Astrocyte of the cerebellum (primary cell): Measurements from ENCODE around the gene CPXM2.

Experiments used
- DNase-seq: peaks from one replicate; pipeline ENCODE4 v3.0.0-alpha.2; 2011; ENCODE audit warnings: low read depth
- H3K4me3 ChIP-seq: 2 replicates; pipeline ENCODE4 v1.5.1; 2011; ENCODE audit warnings: mild to moderate bottlenecking, low read depth, low read length, moderate library complexity
- CTCF ChIP-seq: IDR thresholded peaks from 2 replicates; pipeline ENCODE4 v1.5.1; 2012; ENCODE audit warnings: low read length, low read depth, moderate library complexity, mild to moderate bottlenecking; ENCODE audit errors: missing control alignments
- in situ Hi-C: cut with HindIII; loops from 2 replicates; pipeline ENCODE4 v1.10.0; 2017; ENCODE audit warnings: low sequenced_read_pairs

Gene CPXM2

GRCh38 chr10:123778719-123779517 is 112.7 kb downstream of the CPXM2 start:
- TF ChIP-seq CTCF, result no peak
- no peak for DNase-seq
- in situ Hi-C loops, result no loop called here
- H3K4me3 ChIP-seq, result no peak overlapping the region

GRCh38 chr10:123777881-123778280 is 113.7 kb downstream of the CPXM2 start:
- DNase-seq, result no peak
- no peak overlapping the region for H3K4me3 ChIP-seq
- no peak for TF ChIP-seq CTCF
- in situ Hi-C loops, result no loop called here

DNA sequence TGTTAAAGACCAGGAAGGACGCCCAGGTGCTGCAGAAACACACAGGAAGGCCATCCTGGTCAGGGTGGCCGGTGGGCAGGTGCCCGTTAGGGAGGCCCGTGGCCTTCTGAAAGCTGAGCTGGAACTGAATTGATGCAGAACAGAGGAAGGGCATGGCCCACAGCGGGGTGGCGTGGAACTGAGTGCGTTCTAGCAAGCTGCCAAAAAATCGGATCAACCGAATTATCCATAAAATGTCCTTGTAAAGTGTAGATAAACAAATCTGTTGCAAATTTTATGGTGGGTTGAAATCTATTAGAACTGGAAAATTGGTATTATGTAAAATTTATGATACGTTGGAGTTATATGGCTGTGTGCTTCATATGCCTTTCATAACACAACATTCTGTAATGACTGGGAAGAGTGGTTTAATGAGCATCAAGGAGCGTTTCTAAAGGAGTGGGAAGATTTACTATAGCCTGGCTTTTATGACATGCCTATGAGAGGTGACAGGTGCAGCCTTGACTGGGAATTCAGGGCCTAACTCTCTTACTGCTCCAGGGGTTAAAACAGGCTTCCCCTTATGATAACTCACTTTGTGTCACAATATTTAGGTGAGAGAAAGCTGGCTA is 117.4 kb downstream of the CPXM2 start:
- no peak overlapping the region for H3K4me3 ChIP-seq
- no peak for DNase-seq
- no peak for TF ChIP-seq CTCF
- in situ Hi-C loops, result no loop called here

- no peak for DNase-seq
- H3K4me3 ChIP-seq, result no peak overlapping the region
- no peak for TF ChIP-seq CTCF
- in situ Hi-C loops, result no loop called here
Measured at GRCh38 chr10:123772645-123773508, 118.7 kb downstream of the CPXM2 start.

DNA sequence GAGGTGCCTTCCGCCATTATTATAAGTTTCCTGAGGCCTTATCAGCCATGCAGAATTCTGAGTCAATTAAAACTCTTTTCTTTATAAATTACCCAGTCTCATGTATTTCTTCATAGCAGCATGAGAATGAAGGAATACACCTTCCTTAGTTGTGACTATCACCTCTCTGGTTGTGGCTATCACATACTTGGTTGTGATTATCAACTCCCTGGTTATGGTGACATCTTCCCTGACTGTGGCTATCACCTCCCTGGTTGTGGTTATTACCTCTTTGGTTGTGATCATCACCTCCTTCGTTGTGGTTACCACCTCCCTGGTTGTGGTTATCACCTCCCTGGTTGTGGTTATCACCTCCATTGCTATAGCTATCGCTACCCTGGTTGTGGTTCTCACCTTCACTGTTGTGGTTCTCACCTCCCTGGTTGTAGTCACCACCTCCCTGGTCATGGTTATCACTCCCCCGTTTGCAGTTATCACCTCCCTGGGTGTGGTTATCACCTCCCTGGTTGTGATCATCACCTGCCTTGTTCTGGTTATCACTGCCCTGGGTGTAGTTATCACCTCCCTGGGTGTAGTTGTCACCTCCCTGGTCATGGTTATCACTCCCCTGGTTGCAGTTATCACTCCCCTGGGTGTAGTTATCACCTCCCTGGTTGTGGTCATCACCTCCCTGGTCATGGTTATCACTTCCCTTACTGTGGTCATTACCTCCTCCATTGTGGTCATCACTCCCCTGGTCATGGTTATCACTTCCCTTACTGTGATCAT is 119.5 kb downstream of the CPXM2 start:
- no peak for DNase-seq
- no peak for TF ChIP-seq CTCF
- H3K4me3 ChIP-seq, result no peak overlapping the region
- in situ Hi-C loops, result no loop called here

- TF ChIP-seq CTCF, result no peak
- DNase-seq, result no peak
- H3K4me3 ChIP-seq, result no peak overlapping the region
- in situ Hi-C loops, result loop anchor here (5.0 kb wide), 1 partner anchor 77 kb away; no protein-coding TSS in a partner anchor
Measured at GRCh38 chr10:123769647-123770046, 122.0 kb downstream of the CPXM2 start.
